Smooth muscle cell (in vitro differentiated cells): ENCODE data around the gene S100A16. TPM values are rescaled to one million over a fixed set of nuclear protein-coding genes. Genes with fewer than 3 reads are reported as not detected.

ENCODE experiments used
- DNase-seq: peaks from one replicate; lab custom pipeline; 2025; ENCODE audit not compliant: unreplicated experiment; lab: John Stamatoyannopoulos, UW
- H2AFZ ChIP-seq: fragments of 200-600 bp; sonication (generic); 2 replicates; pipeline ENCODE4 v1.6.0; 2016; ENCODE audit warnings: antibody characterized with exemption, low read depth, mild to moderate bottlenecking
- H3F3A ChIP-seq: fragments of 200-600 bp; sonication (generic); 2 replicates; pipeline ENCODE4 v1.6.0; 2017; ENCODE audit warnings: antibody characterized with exemption, low read depth
- H3K27ac ChIP-seq: fragments of 200-600 bp; sonication (generic); 2 replicates; pipeline ENCODE4 v1.5.1; 2016; ENCODE audit warnings: low read depth, mild to moderate bottlenecking
- H3K27me3 ChIP-seq: fragments of 200-600 bp; sonication (generic); 2 replicates; pipeline ENCODE4 v1.6.1; 2016; ENCODE audit warnings: low read depth, mild to moderate bottlenecking
- H3K36me3 ChIP-seq: fragments of 200-600 bp; sonication (generic); 2 replicates; pipeline ENCODE4 v1.5.1; 2016; ENCODE audit warnings: low read depth
- H3K4me1 ChIP-seq: fragments of 200-600 bp; sonication (generic); 2 replicates; pipeline ENCODE4 v1.5.1; 2016; ENCODE audit warnings: low read depth
- H3K4me2 ChIP-seq: fragments of 200-600 bp; sonication (generic); 2 replicates; pipeline ENCODE4 v1.6.0; 2016; ENCODE audit warnings: mild to moderate bottlenecking
- H3K4me3 ChIP-seq: fragments of 200-600 bp; sonication (generic); 2 replicates; pipeline ENCODE4 v1.5.1; 2016; ENCODE audit warnings: mild to moderate bottlenecking
- H3K79me2 ChIP-seq: fragments of 200-600 bp; sonication (generic); 2 replicates; pipeline ENCODE4 v1.6.0; 2016; ENCODE audit warnings: low read depth, mild to moderate bottlenecking
- H3K9ac ChIP-seq: fragments of 200-600 bp; sonication (generic); 2 replicates; pipeline ENCODE4 v1.6.0; 2016; ENCODE audit warnings: low read depth
- H3K9me3 ChIP-seq: fragments of 200-600 bp; sonication (generic); replicated peaks from 2 replicates; pipeline ENCODE4 v1.5.1; 2016; ENCODE audit warnings: low read depth
- H4K20me1 ChIP-seq: fragments of 200-600 bp; sonication (generic); 2 replicates; pipeline ENCODE4 v1.6.0; 2016; ENCODE audit warnings: low read depth
- CTCF ChIP-seq: fragments of 200-600 bp; sonication (generic); IDR thresholded peaks from 2 replicates; pipeline ENCODE4 v1.5.1; 2017; ENCODE audit warnings: borderline replicate concordance, mild to moderate bottlenecking, antibody characterized with exemption; ENCODE audit not compliant: insufficient read depth, poor library complexity, severe bottlenecking
- WGBS: methylation state at CpG from one replicate; pipeline ENCODE4 v1.1.7; 2016; ENCODE audit warnings: low lambda C conversion rate; 5-methylcytosine and 5-hydroxymethylcytosine counted together
- polyA plus RNA-seq: library from polyadenylated mRNA; unstranded; fragments of >200 nt; fragmentation: Nextera tagmentation; extraction: Ambion mirVana; gene quantifications from 2 replicates; pipeline ENCODE4 v1.2.1, GENCODE V29; 2016
- total RNA-seq: library from RNA; depleted of rRNA; stranded (reverse); fragments of >200 nt; gene quantifications from 2 replicates; pipeline ENCODE4 v1.2.3, GENCODE V29; 2014

Gene S100A16
- total and polyA plus RNA-seq, 2 experiments from 2014 or later: 238 to 302 TPM

- DNase-seq: no peak
- no peak for TF ChIP-seq CTCF
- Histone ChIP-seq H2AFZ (no peak overlapping the region), H3K79me2 (no peaks in the 10 kb centered on the region), H3K4me3 (no peak overlapping the region), H3K9me3 (no peaks in the 10 kb centered on the region), H3K4me2 (no peak overlapping the region), H4K20me1 (peaks cover 13% of the 10 kb centered on the region), H3K4me1 (no peaks in the 10 kb centered on the region), H3F3A (peaks cover 26% of the 10 kb centered on the region), H3K36me3 (peaks cover 14% of the 10 kb centered on the region), H3K27me3 (no peaks in the 10 kb centered on the region), H3K27ac (no peak overlapping the region), H3K9ac (no peak overlapping the region)
- 92% methylated on average over 10 of the region's 10 CpGs for WGBS
Measured at GRCh38 chr1:153648000-153648643, 35.2 kb upstream of the S100A16 start.

- DNase-seq: no peak
- Histone ChIP-seq H3K36me3 (peaks cover 20% of the 10 kb centered on the region), H3K4me1 (no peaks in the 10 kb centered on the region), H4K20me1 (peaks cover 21% of the 10 kb centered on the region), H3K9me3 (no peaks in the 10 kb centered on the region), H2AFZ (no peak overlapping the region), H3K4me2 (no peak overlapping the region), H3K27ac (no peak overlapping the region), H3K79me2 (peaks cover under 1% of the 10 kb centered on the region), H3F3A (peaks cover 28% of the 10 kb centered on the region), H3K27me3 (no peaks in the 10 kb centered on the region), H3K4me3 (no peak overlapping the region), H3K9ac (no peak overlapping the region)
- TF ChIP-seq CTCF: no peak
- WGBS: 77% methylated on average over 2 of the region's 2 CpGs
Measured at GRCh38 chr1:153647346-153647714, 34.4 kb upstream of the S100A16 start.

- peaks cover 6% of the 10 kb centered on the region for H3K79me2 ChIP-seq
Measured at GRCh38 chr1:153646672-153647345, 33.9 kb upstream of the S100A16 start.

More at GRCh38 chr1:153646672-153647345, 33.9 kb upstream of the S100A16 start:
- TF ChIP-seq CTCF: no peak
- 91% methylated on average over 5 of the region's 5 CpGs for WGBS
- Histone ChIP-seq H3K36me3 (peaks cover 21% of the 10 kb centered on the region), H3F3A (peaks cover 28% of the 10 kb centered on the region), H3K4me3 (no peak overlapping the region), H3K9me3 (no peaks in the 10 kb centered on the region), H3K27me3 (no peaks in the 10 kb centered on the region), H3K4me2 (no peak overlapping the region), H3K4me1 (no peaks in the 10 kb centered on the region), H3K9ac (no peak overlapping the region), H2AFZ (no peak overlapping the region), H3K27ac (no peak overlapping the region), H4K20me1 (peaks cover 26% of the 10 kb centered on the region)
- DNase-seq: no peak
